Measurements from ENCODE around the gene TSPAN8.

- TF ChIP-seq CTCF (IDR thresholded peaks at IDR 0.05 in 4 of 5, conservative IDR thresholded peaks at IDR 0.05 in 1 of 5) (no peak), POLR2A (IDR thresholded peaks at IDR 0.05) (no peak)
Observed at GRCh38 chr12:71166280-71166679, 8.5 kb upstream of the TSPAN8 start.
